Measurements from ENCODE around the gene KIAA0753.

DNA sequence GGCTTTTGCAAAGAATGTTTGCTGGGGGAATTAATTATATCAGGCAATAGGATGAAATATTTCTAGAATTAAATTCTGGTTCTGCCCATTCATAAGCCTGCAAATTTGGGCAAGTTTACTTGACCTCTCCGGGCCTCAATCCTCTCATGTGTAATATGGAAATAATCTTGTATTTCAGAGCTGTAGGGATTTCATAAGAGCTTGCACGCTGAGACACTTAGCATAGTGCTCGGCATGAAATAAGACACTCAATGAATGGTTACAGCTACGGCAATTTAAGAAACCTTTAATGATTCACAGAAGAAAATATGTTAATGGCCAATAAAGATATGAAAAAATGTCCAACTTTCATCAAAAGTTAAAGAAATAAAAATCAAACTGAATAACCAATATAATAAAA is 43.6 kb downstream of the KIAA0753 start:
- TF ChIP-seq POLR2A (IDR thresholded peaks at IDR 0.05) = no peak
- TF ChIP-seq, protein P1, sequence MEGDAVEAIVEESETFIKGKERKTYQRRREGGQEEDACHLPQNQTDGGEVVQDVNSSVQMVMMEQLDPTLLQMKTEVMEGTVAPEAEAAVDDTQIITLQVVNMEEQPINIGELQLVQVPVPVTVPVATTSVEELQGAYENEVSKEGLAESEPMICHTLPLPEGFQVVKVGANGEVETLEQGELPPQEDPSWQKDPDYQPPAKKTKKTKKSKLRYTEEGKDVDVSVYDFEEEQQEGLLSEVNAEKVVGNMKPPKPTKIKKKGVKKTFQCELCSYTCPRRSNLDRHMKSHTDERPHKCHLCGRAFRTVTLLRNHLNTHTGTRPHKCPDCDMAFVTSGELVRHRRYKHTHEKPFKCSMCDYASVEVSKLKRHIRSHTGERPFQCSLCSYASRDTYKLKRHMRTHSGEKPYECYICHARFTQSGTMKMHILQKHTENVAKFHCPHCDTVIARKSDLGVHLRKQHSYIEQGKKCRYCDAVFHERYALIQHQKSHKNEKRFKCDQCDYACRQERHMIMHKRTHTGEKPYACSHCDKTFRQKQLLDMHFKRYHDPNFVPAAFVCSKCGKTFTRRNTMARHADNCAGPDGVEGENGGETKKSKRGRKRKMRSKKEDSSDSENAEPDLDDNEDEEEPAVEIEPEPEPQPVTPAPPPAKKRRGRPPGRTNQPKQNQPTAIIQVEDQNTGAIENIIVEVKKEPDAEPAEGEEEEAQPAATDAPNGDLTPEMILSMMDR (IDR thresholded peaks at IDR 0.05) = no peak

Measured in lower leg skin (tissue), 3 donors.